Measurements from ENCODE around the gene VAMP7. TPM values are rescaled to one million over a fixed set of nuclear protein-coding genes. Genes with fewer than 3 reads are reported as not detected.
"Not testable (repeated sequence)": the region's sequence is repeated elsewhere in the genome, so short reads cannot be mapped to it uniquely, and the experiment has no call there.

Gene VAMP7, protein sequence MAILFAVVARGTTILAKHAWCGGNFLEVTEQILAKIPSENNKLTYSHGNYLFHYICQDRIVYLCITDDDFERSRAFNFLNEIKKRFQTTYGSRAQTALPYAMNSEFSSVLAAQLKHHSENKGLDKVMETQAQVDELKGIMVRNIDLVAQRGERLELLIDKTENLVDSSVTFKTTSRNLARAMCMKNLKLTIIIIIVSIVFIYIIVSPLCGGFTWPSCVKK
- total RNA-seq = 10 to 100 TPM; 18.2 to 19.3 TPM

DNA sequence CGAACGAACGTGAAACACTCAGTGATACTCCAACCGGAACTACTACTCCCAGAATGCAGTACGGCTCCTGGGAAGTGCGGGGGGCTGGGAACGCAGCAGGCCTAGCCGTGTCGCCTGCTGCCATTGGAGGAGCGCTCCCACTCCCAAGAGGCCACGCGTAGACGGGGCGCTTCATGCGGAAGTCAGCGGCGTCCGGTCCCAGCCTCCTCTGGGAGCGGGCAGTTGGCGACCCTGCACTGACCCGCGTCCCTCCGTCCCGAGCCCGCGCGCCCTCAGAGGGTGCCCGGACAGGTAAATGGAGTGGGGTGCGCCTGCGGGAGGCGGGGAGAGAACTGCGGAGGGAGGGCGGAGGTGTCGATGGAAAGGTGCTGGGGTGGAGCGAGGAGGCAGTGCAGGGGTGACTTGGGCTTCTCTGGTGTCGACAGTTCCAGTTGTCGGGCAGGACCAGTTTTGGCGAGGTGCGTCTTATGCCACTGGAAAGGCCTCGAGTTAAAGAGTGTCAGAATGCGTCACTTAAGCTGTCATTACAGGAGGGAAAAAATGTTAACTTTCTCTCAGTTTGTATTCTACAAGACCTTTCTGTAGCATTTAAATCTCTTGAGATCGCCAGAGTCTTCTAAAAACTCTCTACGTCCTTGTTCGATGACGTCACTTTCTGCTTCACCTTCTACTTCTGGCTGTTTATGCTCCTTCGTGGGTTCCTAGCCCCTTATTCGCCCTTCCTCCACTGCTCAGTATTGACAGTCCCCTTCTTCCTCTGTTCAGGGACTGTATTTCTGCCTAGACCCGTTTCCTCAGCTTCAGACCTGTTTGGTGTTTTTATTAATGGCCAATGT, at the start of gene VAMP7:
TSS of gene VAMP7 (plus strand) at position 188 of the 836 bp plus-strand sequence. CDS start 8,122 bp downstream, outside the sequence.
- Histone ChIP-seq H3K27ac (peak within 1 kb of the TSS; percentile 74), H3K4me1 (peaks cover 0 to 7% of the 10 kb centered on the region in 2 donors), H3K9me3 (no peaks in the 10 kb centered on the region), H3K36me3 (no peaks in the 10 kb centered on the region), H3K27me3 (no peaks in the 10 kb centered on the region), H3K4me3 (peak within 1 kb of the TSS; percentile 58 to 70)
- TF ChIP-seq, protein P1, sequence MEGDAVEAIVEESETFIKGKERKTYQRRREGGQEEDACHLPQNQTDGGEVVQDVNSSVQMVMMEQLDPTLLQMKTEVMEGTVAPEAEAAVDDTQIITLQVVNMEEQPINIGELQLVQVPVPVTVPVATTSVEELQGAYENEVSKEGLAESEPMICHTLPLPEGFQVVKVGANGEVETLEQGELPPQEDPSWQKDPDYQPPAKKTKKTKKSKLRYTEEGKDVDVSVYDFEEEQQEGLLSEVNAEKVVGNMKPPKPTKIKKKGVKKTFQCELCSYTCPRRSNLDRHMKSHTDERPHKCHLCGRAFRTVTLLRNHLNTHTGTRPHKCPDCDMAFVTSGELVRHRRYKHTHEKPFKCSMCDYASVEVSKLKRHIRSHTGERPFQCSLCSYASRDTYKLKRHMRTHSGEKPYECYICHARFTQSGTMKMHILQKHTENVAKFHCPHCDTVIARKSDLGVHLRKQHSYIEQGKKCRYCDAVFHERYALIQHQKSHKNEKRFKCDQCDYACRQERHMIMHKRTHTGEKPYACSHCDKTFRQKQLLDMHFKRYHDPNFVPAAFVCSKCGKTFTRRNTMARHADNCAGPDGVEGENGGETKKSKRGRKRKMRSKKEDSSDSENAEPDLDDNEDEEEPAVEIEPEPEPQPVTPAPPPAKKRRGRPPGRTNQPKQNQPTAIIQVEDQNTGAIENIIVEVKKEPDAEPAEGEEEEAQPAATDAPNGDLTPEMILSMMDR (IDR thresholded peaks at IDR 0.05) = no peak
- DNase-seq (ENCODE audit: low spot score) = peak; percentile 86

GRCh38 chrX:155841232-155841631, 39.9 kb upstream of the VAMP7 start:
- DNase-seq (ENCODE audit: low spot score) = no peak
- TF ChIP-seq, protein P1 (IDR thresholded peaks at IDR 0.05) = no peak
- no peaks in the 10 kb centered on the region for H3K27me3 ChIP-seq
- H3K27ac ChIP-seq = no peak overlapping the region
- H3K36me3 ChIP-seq = no peaks in the 10 kb centered on the region
- no peaks in the 10 kb centered on the region for H3K4me1 ChIP-seq
- no peak overlapping the region for H3K4me3 ChIP-seq
- H3K9me3 ChIP-seq = peaks cover 0 to 5% of the 10 kb centered on the region in 2 donors

DNA sequence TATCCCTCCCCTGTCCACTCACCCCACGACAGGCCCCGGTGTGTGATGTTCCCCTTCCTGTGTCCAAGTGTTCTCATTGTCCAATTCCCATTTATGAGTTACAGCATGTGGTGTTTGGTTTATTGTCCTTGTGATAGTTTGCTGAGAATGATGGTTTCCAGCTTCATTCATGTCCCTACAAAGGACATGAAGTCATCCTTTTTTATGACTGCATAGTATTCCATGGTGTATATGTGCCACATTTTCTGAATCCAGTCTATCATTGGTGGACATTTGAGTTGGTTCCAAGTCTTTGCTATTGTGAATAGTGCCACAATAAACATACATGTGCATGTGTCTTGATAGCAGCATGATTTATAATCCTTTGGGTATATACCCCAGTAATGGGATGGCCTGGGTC, 29.4 kb upstream of the VAMP7 start:
- not testable (repeated sequence) for H3K27me3 ChIP-seq; H3K4me1 ChIP-seq; H3K27ac ChIP-seq; DNase-seq (ENCODE audit: low spot score); H3K4me3 ChIP-seq; H3K36me3 ChIP-seq; H3K9me3 ChIP-seq

- no peaks in the 10 kb centered on the region for H3K36me3 ChIP-seq
- H3K4me3 ChIP-seq = no peak overlapping the region
- TF ChIP-seq, protein P1 (IDR thresholded peaks at IDR 0.05) = no peak
- H3K27ac ChIP-seq = no peak overlapping the region
- DNase-seq (ENCODE audit: low spot score) = no peak
- H3K27me3 ChIP-seq = no peaks in the 10 kb centered on the region
- H3K9me3 ChIP-seq = no peaks in the 10 kb centered on the region
- H3K4me1 ChIP-seq = no peaks in the 10 kb centered on the region
Measured at GRCh38 chrX:155857561-155857960, 23.6 kb upstream of the VAMP7 start.

- no peak overlapping the region for H3K27ac ChIP-seq
- no peak for DNase-seq (ENCODE audit: low spot score)
- H3K27me3 ChIP-seq = no peaks in the 10 kb centered on the region
- TF ChIP-seq, protein P1 (IDR thresholded peaks at IDR 0.05) = no peak
- no peaks in the 10 kb centered on the region for H3K9me3 ChIP-seq
- H3K36me3 ChIP-seq = no peaks in the 10 kb centered on the region
- no peak overlapping the region for H3K4me3 ChIP-seq
- H3K4me1 ChIP-seq = no peaks in the 10 kb centered on the region
Measured at GRCh38 chrX:155864655-155865054, 16.5 kb upstream of the VAMP7 start.

- Histone ChIP-seq H3K27me3 (no peaks in the 10 kb centered on the region), H3K36me3 (no peaks in the 10 kb centered on the region), H3K9me3 (no peaks in the 10 kb centered on the region), H3K4me1 (no peaks in the 10 kb centered on the region), H3K4me3 (no peak overlapping the region), H3K27ac (no peak overlapping the region)
- TF ChIP-seq, protein P1 (IDR thresholded peaks at IDR 0.05) = no peak
- DNase-seq (ENCODE audit: low spot score) = no peak
Measured at GRCh38 chrX:155865193-155865592, 16.0 kb upstream of the VAMP7 start.

Data from right atrium auricular region (tissue), 2 donors.